Adipose tissue (tissue), 3 donors: ENCODE measurements around the gene POLA2. TPM values are rescaled to one million over a fixed set of nuclear protein-coding genes. Genes with fewer than 3 reads are reported as not detected.

Source experiments
- H3K27ac ChIP-seq: one replicate; pipeline ENCODE4 v1.5.1; 2013; ENCODE audit warnings: low read depth, low read length
- WGBS, 3 donors: extraction: QIAGEN DNeasy Blood & Tissue Kit; methylation state at CpG; one replicate each; pipeline ENCODE4 v1.1.7; 2013; 5-methylcytosine and 5-hydroxymethylcytosine counted together
- polyA plus RNA-seq, 3 donors: library from polyadenylated mRNA; stranded (reverse); fragments of 200-250 nt; gene quantifications; one replicate each; pipeline ENCODE4 v1.2.3, GENCODE V29; 2013
- donor health status: healthy with polysubstance abuse.
- donor health status: Bipolar disorder and iron deficiency.
- donor health status: healthy.

Gene POLA2
- polyA plus RNA-seq, 3 donors = 2.3 to 5.4 (median 3.0) TPM

- H3K27ac ChIP-seq = no peak overlapping the region
- 84 to 90% (median 86%) methylated on average over 12 of the region's 12 CpGs for WGBS, 3 donors
These were observed 35.4 kb downstream of the POLA2 start for GRCh38 chr11:65297026-65297672.

DNA sequence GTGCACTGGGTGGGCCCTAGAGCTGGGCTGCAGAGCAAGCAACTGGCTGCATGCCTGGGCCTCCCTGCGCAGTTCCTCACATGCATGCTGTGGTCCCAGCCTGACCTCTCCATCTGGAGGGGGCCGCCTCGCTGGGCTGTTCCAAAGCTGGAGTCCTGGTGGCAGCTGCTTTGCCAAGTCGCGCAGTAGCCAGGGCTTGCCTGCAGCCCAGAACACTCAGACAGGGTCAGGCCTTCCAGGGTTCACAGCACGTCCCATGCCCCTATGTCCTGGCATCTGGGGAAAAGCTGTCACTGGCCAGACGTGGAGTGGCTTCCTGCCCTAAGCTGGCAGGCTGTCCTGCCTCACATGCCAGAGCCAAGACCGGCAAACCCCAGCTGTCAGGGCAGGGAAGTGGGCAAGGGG, 36.4 kb downstream of the POLA2 start:
- peak overlapping the region; percentile 38 for H3K27ac ChIP-seq
- WGBS, 3 donors = 43 to 74% (median 55%) methylated on average over 8 of the region's 8 CpGs

- 55 to 81% (median 59%) methylated on average over 12 of the region's 12 CpGs for WGBS, 3 donors
These were observed 37.0 kb downstream of the POLA2 start for GRCh38 chr11:65298655-65299179.

DNA sequence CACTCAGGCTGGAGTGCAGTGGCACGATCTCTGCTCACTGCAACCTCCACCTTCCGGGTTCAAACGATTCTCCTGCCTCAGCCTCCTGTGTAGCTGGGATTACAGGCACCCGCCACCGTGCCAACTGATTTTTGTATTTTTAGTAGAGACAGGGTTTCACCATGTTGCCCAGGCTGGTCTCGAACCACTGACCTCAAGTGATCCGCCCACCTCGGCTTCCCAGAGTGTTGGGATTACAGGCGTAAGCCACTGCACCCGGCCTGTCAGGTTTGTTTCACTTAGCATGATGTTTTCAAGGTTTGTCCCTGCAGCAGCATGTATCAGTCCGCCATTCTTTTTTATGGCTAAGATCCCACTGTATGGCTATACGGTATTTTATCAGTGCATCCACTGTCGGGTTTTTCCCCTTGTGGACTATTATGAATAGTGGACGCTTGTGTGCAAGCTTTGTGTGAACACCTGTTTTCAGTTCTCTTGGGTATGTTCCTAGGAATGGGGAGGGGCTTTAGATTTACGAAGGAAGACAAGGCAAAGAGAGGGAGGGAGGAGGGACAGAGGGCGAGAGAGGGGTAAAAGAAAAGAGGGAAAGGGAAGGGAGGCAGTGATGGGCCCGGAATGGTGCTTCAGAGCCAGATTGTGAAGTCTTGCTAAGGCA, 39.0 kb downstream of the POLA2 start:
- H3K27ac ChIP-seq = no peak overlapping the region
- 79 to 92% (median 89%) methylated on average over 17 of the region's 17 CpGs for WGBS, 3 donors

More at GRCh38 chr11:65298655-65299179, 37.0 kb downstream of the POLA2 start:
- H3K27ac ChIP-seq = peak overlapping the region; percentile 38

DNA sequence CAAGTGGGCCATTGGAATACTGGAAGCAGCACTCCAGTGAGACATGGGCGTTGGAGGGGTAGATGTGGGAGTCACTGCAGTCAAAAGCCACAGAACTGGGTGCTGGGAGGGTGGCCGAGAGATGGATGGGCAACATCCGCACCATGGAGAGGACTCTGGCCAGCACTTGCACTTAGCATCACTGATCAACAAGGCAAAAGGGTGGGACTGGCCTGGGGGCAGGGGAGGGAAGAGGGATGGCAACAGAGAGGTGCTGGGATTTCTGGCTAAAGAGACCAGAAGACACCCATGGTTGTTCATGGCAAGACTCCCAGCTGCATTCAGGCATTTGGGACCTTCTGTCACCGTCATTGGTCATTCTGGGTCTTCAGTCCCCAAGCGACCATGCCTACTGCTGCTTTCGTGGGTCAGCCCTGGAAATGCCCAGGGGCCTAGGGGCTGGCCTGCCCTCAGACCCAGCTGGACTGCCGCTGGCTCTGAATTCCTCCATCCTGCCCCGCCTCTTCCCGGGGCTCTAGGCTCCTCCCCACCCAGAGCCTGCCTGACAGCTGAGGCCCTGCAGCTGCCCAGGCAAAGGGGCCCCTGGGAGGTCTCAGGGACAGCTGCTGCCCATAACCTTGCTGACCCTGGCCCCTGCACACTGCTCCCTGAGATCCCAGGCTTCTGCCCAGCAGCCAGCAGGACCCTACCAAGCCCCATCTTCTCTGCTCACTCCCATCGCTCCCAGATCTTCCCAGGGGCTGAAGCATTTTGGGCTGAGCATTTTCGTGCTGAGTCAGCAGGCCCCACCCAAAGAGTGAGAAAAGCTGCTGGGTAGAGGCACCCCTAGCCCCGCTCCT, 39.9 kb downstream of the POLA2 start:
- 42 to 77% (median 54%) methylated on average over 12 of the region's 12 CpGs for WGBS, 3 donors
- H3K27ac ChIP-seq = no peak overlapping the region

DNA sequence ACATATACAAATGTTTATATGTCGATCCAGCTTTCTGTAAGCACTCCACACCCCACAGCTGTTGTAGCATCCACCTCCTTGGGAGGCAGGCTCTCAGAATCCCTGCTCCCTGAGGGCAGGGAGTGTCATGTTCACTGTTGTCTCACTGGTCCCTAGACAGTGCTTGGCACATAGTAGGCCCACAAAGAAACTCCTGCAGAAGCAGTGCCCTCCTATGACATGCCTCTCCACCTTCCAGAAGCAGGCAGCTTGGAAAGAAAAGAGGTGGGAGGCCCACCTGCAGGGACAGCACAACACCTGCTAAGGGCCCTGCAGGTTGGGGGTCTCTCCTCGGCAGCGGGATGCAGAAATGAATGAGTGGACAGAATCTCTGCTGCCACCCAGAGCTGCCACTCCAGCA, 41.8 kb downstream of the POLA2 start:
- no peak overlapping the region for H3K27ac ChIP-seq
- WGBS, 3 donors = 93 to 100% (median 94%) methylated on average over 3 of the region's 3 CpGs

- no peak overlapping the region for H3K27ac ChIP-seq
- 97 to 100% (median 98%) methylated on average over 4 of the region's 4 CpGs for WGBS, 3 donors
These were observed 42.3 kb downstream of the POLA2 start for GRCh38 chr11:65304110-65304509.

- WGBS, 3 donors = 94 to 99% (median 96%) methylated on average over 7 of the region's 7 CpGs
- no peak overlapping the region for H3K27ac ChIP-seq
These were observed 42.9 kb downstream of the POLA2 start for GRCh38 chr11:65304613-65305012.

DNA sequence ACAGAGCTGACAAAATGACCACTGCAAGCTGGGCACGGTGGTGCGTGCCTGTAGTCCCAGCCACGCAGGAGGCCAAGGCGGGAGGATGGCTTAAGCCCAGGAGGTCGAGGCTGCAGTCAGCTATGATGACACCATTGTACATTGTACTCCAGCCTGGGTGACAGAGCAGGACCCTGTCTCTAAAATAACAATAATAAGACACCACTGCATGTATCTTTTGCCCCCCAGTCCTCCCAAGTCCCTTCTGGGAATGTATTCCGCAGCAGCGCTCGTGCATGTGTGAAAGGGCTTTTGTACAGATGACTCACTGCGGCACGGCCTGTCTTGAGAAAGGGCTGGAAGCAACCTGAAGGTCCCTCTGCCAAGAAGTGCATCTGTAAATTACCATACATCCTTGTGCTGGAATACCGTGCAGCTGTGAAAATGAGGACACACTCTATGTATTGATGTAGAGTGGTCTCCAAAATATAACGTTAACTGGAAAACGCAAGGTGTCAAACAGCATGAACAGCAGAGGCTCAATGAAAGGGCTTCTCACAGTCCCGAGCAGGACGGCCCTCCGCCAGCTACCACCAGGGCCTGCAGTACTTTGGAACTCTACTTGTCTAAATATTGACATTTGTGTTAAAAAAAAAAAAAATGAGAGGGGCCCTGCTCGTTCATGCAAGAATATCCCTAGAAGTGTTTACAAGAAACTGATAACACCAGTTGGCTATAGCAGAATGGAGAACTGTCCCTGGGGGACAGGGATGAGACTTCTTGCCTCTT, 43.9 kb downstream of the POLA2 start:
- H3K27ac ChIP-seq = no peak overlapping the region
- WGBS, 3 donors = 49 to 88% (median 79%) methylated on average over 17 of the region's 17 CpGs

- WGBS, 3 donors = 78 to 87% (median 82%) methylated on average over 6 of the region's 6 CpGs
- H3K27ac ChIP-seq = no peak overlapping the region
These were observed 45.8 kb downstream of the POLA2 start for GRCh38 chr11:65307298-65308229.

DNA sequence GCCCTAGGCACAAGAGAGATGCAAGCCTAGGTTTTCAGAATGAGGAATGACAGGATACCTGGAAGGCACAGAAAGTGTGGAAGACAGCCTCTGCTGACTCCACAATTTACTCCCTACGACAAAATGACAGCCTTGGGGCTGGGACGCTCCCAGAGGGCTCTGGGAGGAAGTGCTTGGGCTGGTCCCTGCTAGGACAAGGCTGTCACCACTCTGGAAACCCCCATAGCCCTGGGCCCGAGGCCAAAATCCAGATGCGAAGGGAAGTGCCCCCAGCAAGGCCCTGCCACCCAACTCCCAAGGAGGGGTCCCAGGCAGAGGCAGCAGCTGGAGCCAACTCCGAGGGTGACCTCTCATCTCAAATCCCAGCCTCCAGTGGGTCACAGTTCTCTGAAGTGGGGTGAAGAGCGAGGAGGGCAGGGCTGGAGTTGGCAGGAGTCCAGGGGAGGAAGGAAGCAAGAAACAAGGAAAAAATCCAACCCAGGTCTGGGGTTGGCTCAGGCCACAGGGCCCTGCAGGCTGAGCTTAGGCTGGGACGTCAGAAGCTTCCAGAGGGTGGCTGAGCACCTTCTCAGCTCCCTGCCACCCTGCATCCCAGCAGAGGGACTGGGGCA, 46.6 kb downstream of the POLA2 start:
- no peak overlapping the region for H3K27ac ChIP-seq
- 14 to 60% (median 18%) methylated on average over 7 of the region's 7 CpGs for WGBS, 3 donors

- 37 to 80% (median 41%) methylated on average over 4 to 5 of the region's 5 CpGs for WGBS, 3 donors
- H3K27ac ChIP-seq = no peak overlapping the region
These were observed 47.2 kb downstream of the POLA2 start for GRCh38 chr11:65309006-65309405.

DNA sequence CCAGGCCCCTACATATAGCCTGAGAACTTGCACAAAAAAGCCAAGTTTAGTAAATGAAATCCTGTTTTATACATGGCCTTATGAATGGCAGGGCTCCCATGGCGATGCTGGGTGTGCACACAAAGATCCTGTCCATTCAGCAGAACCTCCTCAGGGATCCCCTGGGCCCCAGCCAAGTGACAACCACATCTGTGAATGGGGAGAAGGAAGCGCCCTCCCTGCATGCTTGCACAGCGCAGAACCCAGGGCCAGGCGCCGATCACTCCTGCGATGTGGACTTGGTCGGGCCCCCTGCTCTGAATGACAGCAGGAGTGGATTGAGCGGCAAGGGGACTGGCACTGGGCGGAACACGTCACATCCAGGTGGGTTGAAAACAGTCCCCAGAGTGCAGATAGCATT, 48.5 kb downstream of the POLA2 start:
- no peak overlapping the region for H3K27ac ChIP-seq
- WGBS, 3 donors = 45 to 71% (median 56%) methylated on average over 10 of the region's 10 CpGs

- WGBS, 3 donors = 46 to 57% (median 46%) methylated on average over 6 of the region's 6 CpGs
- no peak overlapping the region for H3K27ac ChIP-seq
These were observed 49.0 kb downstream of the POLA2 start for GRCh38 chr11:65310736-65311135.

GRCh38 chr11:65311170-65311678, 49.5 kb downstream of the POLA2 start:
- 53 to 92% (median 64%) methylated on average over 5 of the region's 5 CpGs for WGBS, 3 donors
- H3K27ac ChIP-seq = no peak overlapping the region

- H3K27ac ChIP-seq = peak within 1 kb of the TSS; percentile 68
- WGBS, 3 donors = 0 to 1% (median 1%) methylated on average over 55 to 70 of the region's 74 CpGs
These were observed 52.9 kb downstream of the POLA2 start, which contains the start of gene CDC42EP2 for GRCh38 chr11:65314501-65315203. Gene CDC42EP2, plus strand, starts transcription at chr11:65314866. Its CDS starts 6,033 bp downstream, at chr11:65320899.
